Endothelial cell of umbilical vein (primary cell): ENCODE results near the gene PGBD5.

Source experiments
- CTCF ChIP-seq, 2 donors: IDR thresholded peaks; 1 replicate in 1 of 2; 2 replicates in 1 of 2; pipeline ENCODE4 v1.5.1; 2011; ENCODE audit warnings: low read length in 2 of 2, mild to moderate bottlenecking in 2 of 2, moderate library complexity in 2 of 2, control low read depth in 1 of 2, inconsistent platforms in 1 of 2, low read depth in 1 of 2; ENCODE audit not compliant: insufficient read depth in 1 of 2; ENCODE audit errors: extremely low read depth in 1 of 2
- POLR2A ChIP-seq: IDR thresholded peaks from 2 replicates; pipeline ENCODE4 v1.6.1; 2012; ENCODE audit warnings: low read depth, mild to moderate bottlenecking, control low read depth, low read length

- TF ChIP-seq CTCF (IDR thresholded peaks at IDR 0.05; ENCODE audit: extremely low read depth in 1 of 2, insufficient read depth in 1 of 2, low read depth in 1 of 2, low read length in 2 of 2) = no peak
- TF ChIP-seq POLR2A = no peak
Observed at GRCh38 chr1:230322967-230323547, 103.1 kb downstream of the PGBD5 start.
